K562 (cell line): ENCODE data around the gene AMBRA1. TPM values are rescaled to one million over a fixed set of nuclear protein-coding genes. Genes with fewer than 3 reads are reported as not detected.
A peak's percentile ranks its signal among the peaks of the same experiment; 100 is the strongest.

Source experiments
- ATAC-seq: fragments of 200-7000 bp; cut with Tn5 transposase; 3 replicates; pipeline ENCODE4 v1.9.1; 2020; ENCODE audit warnings: moderate library complexity
- BruUV-seq: library from RNA; stranded (reverse); fragments of 400-500 nt; replicated peaks from 2 replicates; lab custom pipeline; 2021; lab: Mats Ljungman, UMichigan
- CTCF ChIA-PET: fragments of 300-600 bp; formaldehyde crosslinking; extraction: SDS; loops from one replicate; lab custom pipeline; 2021; ENCODE audit warnings: low intra/inter-chr PET ratio; lab: Yijun Ruan, JAX
- POLR2A ChIA-PET: fragments of 300-600, 350-650 bp; sonication (Branson Sonifier 250); formaldehyde crosslinking; extraction: SDS; loops from one replicate; lab custom pipeline; 2021; ENCODE audit warnings: antibody characterized with exemption, inconsistent platforms; lab: Yijun Ruan, JAX
- DNase-seq, 4 experiments: peaks; one replicate each; pipeline versions ENCODE4 v3.0.0 to v3.0.0-alpha.2; 2011 to 2018; ENCODE audit warnings: low spot score in 3 of 4, mixed read lengths in 3 of 4; ENCODE audit errors: extremely low read depth in 1 of 4
- FAIRE-seq: peaks from 2 replicates; lab custom pipeline; 2011; peaks lifted over from hg19 to GRCh38; lab: Jason Lieb, UNC
- H2AFZ ChIP-seq: 2 replicates; pipeline ENCODE4 v1.6.0; 2011; ENCODE audit warnings: low read depth, low read length, control low read depth, inconsistent platforms
- H3K27ac ChIP-seq: fragments of 200-600 bp; 3 replicates; pipeline ENCODE4 v1.8.0; 2011; ENCODE audit warnings: low read depth, mild to moderate bottlenecking, control low read depth, inconsistent platforms, low read length, moderate library complexity, mixed read lengths; ENCODE audit errors: extremely low read depth
- H3K27me3 ChIP-seq, 2 experiments: fragments of 300-600 bp in 1 of 2; 2 replicates in 1 of 2; 3 replicates in 1 of 2; pipeline versions ENCODE4 v1.6.0 to v1.8.0; 2011; ENCODE audit warnings: inconsistent platforms in 2 of 2, low read length in 2 of 2, mild to moderate bottlenecking in 1 of 2, mixed read lengths in 1 of 2, moderate library complexity in 1 of 2; ENCODE audit not compliant: control insufficient read depth in 2 of 2, insufficient read depth in 2 of 2
- H3K36me3 ChIP-seq: fragments of 300-600 bp; 3 replicates; pipeline ENCODE4 v1.8.0; 2011; ENCODE audit warnings: mild to moderate bottlenecking, low read length, inconsistent platforms; ENCODE audit not compliant: control insufficient read depth, insufficient read depth
- H3K4me1 ChIP-seq, 2 experiments: fragments of 200-600 bp in 1 of 2; replicated peaks in 1 of 2; 2 replicates in 1 of 2; 3 replicates in 1 of 2; pipeline versions ENCODE4 v1.5.1 to v1.8.0; 2011; ENCODE audit warnings: inconsistent platforms in 2 of 2, low read length in 2 of 2, mild to moderate bottlenecking in 1 of 2, mixed read lengths in 1 of 2, moderate library complexity in 1 of 2; ENCODE audit not compliant: control insufficient read depth in 2 of 2, insufficient read depth in 2 of 2
- H3K4me2 ChIP-seq: 2 replicates; pipeline ENCODE4 v1.6.1; 2011; ENCODE audit warnings: low read length, control low read depth, inconsistent platforms, mixed read lengths; ENCODE audit not compliant: insufficient read depth
- H3K4me3 ChIP-seq: fragments of 200-600 bp; sonication (generic), shearing (Covaris generic); 2 replicates; pipeline ENCODE4 v1.5.1; 2016; ENCODE audit warnings: control low read depth, inconsistent platforms
- H3K79me2 ChIP-seq: fragments of 200-600 bp; 3 replicates; pipeline ENCODE4 v1.8.0; 2011; ENCODE audit warnings: low read length, inconsistent platforms; ENCODE audit not compliant: control insufficient read depth, insufficient read depth
- H3K9ac ChIP-seq, 2 experiments: 2 replicates each; pipeline versions ENCODE4 v1.6.0 to v1.6.1; 2011; ENCODE audit warnings: low read depth in 2 of 2, low read length in 2 of 2, control low read depth in 1 of 2, inconsistent platforms in 1 of 2, mild to moderate bottlenecking in 1 of 2, mixed read lengths in 1 of 2; ENCODE audit not compliant: insufficient read depth in 1 of 2
- H3K9me1 ChIP-seq: one replicate; pipeline ENCODE4 v1.6.0; 2011; ENCODE audit warnings: inconsistent platforms, mild to moderate bottlenecking, low read length, moderate library complexity; ENCODE audit not compliant: control insufficient read depth, insufficient read depth
- H3K9me3 ChIP-seq: replicated peaks from 2 replicates; pipeline ENCODE4 v1.5.1; 2011; ENCODE audit warnings: low read depth, low read length, inconsistent platforms; ENCODE audit not compliant: control insufficient read depth, insufficient read depth
- H4K20me1 ChIP-seq: replicated peaks from 2 replicates; pipeline ENCODE4 v1.6.1; 2011; ENCODE audit warnings: low read length, inconsistent platforms, mixed read lengths; ENCODE audit not compliant: control insufficient read depth, insufficient read depth
- EP300 ChIP-seq: IDR thresholded peaks from 2 replicates; pipeline ENCODE4 v1.6.1; 2012; ENCODE audit warnings: low read length, improper control_type of control experiment
- NFE2 ChIP-seq: IDR thresholded peaks from 2 replicates; pipeline ENCODE4 v1.6.1; 2014; ENCODE audit warnings: antibody characterized with exemption, low read depth
- NFRKB ChIP-seq: fragments of 450-650 bp; IDR thresholded peaks from 2 replicates; pipeline ENCODE4 v1.6.1; 2016; ENCODE audit warnings: low read depth
- SREBF2 ChIP-seq: sonication (generic); formaldehyde crosslinking; IDR thresholded peaks from 2 replicates; pipeline ENCODE4 v1.4.0; 2020; ENCODE audit warnings: mild to moderate bottlenecking, missing genetic modification reagents
- TCF7 ChIP-seq: sonication (generic); IDR thresholded peaks from 2 replicates; pipeline ENCODE4 v1.6.1; 2016; ENCODE audit warnings: antibody characterized with exemption, borderline replicate concordance
- WGBS: fragments of 100-300 bp; shearing (Covaris generic); methylation state at CpG from one replicate; pipeline ENCODE4 v1.1.6; 2016; ENCODE audit warnings: low coverage, mixed read lengths; ENCODE audit not compliant: insufficient coverage; ENCODE audit errors: missing lambda C conversion rate; 5-methylcytosine and 5-hydroxymethylcytosine counted together
- in situ Hi-C: fragments of 300-500 bp; cut with MboI; formaldehyde crosslinking; loops from 4 replicates; pipeline ENCODE4 v1.15.0; 2018; ENCODE audit warnings: inconsistent platforms, mixed read lengths
- intact Hi-C: fragments of 100-400 bp; cut with micrococcal nuclease; formaldehyde crosslinking; loops from 2 replicates; pipeline ENCODE4 v1.14.2; 2022
- polyA plus RNA-seq, 8 experiments: library from polyadenylated mRNA; depleted of rRNA in 4 of 8; stranded (reverse) in 5 of 8; unstranded in 3 of 8; fragments of >200 nt; fragmentation: Nextera tagmentation in 2 of 8; fragmentation: Illumina TruSeq in 1 of 8; extraction: Ambion mirVana in 2 of 8; extraction: Trizol in 1 of 8; gene quantifications; 2 replicates each; pipeline versions ENCODE4 v1.2.1 to v1.2.3, GENCODE V29; 2011 to 2014; ENCODE audit warnings: inconsistent platforms in 1 of 8, missing spikeins in 1 of 8
- total RNA-seq, 7 experiments: library from RNA; depleted of rRNA in 6 of 7; stranded (reverse); fragments of >200 nt in 6 of 7; fragmentation: Illumina TruSeq in 2 of 7; extraction: Trizol in 2 of 7; gene quantifications; 2 replicates each; pipeline versions ENCODE4 v1.2.1 to v1.2.3, GENCODE V29; 2011 to 2021; ENCODE audit warnings: low replicate concordance in 1 of 7
- TF ChIP-seq, protein P1 (sequence below): sonication (generic); formaldehyde crosslinking; IDR thresholded peaks from 2 replicates; pipeline ENCODE4 v1.9.0; 2022; ENCODE audit warnings: mild to moderate bottlenecking, missing genetic modification reagents

Gene AMBRA1
- total and polyA plus RNA-seq, 9 of the 15 experiments (the other 6 are each of a cell fraction or from before 2014, with no cell fraction given) = 0.15 to 24.5 (median 13.0) TPM

DNA sequence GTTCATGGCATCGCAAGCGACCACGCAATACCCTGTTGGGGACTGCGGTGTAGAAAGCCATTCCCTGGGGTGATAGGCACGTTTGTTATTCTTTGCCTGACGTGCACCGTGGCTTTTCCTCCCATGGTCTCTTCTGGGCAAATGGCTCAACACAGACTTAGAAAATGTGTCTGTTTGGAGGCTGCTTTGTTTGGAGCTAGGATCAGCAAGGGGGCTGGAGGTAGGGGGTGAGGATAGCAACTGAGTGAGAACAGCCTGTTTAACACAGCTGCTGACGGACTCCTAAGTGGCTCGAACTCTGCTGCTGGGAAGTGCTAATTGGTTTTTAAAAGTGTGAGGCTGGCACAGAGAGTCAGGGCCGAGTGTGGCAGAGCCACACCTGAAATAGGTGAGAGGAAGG lies 186.2 kb downstream of the AMBRA1 start (continued):
- TF ChIP-seq NFRKB (no peak), NFE2 (no peak), EP300 (no peak)

DNA sequence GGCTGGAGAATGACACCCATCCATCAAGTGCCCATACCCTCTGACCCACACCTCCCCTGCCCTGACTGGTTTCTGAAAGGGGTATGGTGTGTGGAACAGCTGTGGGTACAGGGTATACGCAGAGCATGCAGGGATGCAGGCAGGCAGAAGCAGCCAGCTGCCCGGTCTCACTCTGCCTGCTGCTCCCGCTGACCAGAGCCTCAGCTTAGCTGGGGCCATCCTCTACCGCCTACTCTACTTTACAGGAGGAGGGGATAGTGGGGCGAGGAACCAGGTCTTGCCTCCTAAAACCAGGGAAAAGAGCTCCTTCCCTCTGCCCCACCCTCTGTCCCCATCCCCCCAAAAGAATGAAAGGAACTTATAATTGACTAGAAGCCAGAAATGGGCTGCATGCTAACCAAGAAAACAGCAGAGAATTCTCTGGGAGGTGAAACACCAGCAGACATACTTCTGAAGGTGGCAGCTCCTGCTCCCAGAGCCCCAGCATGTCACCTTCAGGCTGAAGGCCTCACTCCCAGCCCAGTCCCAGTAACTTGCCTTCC lies 189.3 kb downstream of the AMBRA1 start:
- H3K9ac ChIP-seq = 0 out of 4 replicates have a peak overlapping the region, but pooled peaks of 1 of the 2 experiments have one; percentile 19
- in situ Hi-C loops = no loop called here
- BruUV-seq = no TSS peak
- CTCF ChIA-PET = no interaction called here
- no peak overlapping the region for H3K4me3 ChIP-seq
- H2AFZ ChIP-seq = no peak overlapping the region
- no peaks in the 10 kb centered on the region for H3K9me1 ChIP-seq
- H3K4me2 ChIP-seq = no peak overlapping the region
- no peak for DNase-seq
- ATAC-seq = no peak
- FAIRE-seq = no peak
- no peaks in the 10 kb centered on the region for H3K4me1 ChIP-seq
- TF ChIP-seq TCF7 = no peak
- TF ChIP-seq, protein P1, sequence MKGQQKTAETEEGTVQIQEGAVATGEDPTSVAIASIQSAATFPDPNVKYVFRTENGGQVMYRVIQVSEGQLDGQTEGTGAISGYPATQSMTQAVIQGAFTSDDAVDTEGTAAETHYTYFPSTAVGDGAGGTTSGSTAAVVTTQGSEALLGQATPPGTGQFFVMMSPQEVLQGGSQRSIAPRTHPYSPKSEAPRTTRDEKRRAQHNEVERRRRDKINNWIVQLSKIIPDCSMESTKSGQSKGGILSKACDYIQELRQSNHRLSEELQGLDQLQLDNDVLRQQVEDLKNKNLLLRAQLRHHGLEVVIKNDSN (CRISPR knock-in tag) = no peak
- TF ChIP-seq SREBF2 = no peak
- no peaks in the 10 kb centered on the region for H3K79me2 ChIP-seq
- 77% methylated on average over 5 of the region's 5 CpGs for WGBS
- no peaks in the 10 kb centered on the region for H3K27me3 ChIP-seq
- H3K36me3 ChIP-seq = peaks cover 30% of the 10 kb centered on the region; the same call in 2 of the 3 replicates
- H3K9me3 ChIP-seq = no peaks in the 10 kb centered on the region
- no peaks in the 10 kb centered on the region; the same call in 1 of the 2 replicates for H4K20me1 ChIP-seq
- H3K27ac ChIP-seq = no peak overlapping the region
- POLR2A ChIA-PET = interaction anchor here (0.5 to 1.9 kb wide), 4 partner anchors 12 to 983 kb away, joined by 3 to 13 read pairs (median 4); partner anchors contain the start of gene CHRM4
- intact Hi-C loops = no loop called here
